ENCODE measurements around the gene MYBPC2. TPM values are rescaled to one million over a fixed set of nuclear protein-coding genes. Genes with fewer than 3 reads are reported as not detected.

The MYBPC2 gene
- total and polyA plus RNA-seq, 2 of the 4 experiments (the other 2 are of a cell fraction): not detected

GRCh38 chr19:50447053-50447452, 14.4 kb downstream of the MYBPC2 start:
- H3K79me1 ChIP-seq (ENCODE audit: low read depth in 1 of 2, low read length in 2 of 2): no peaks in the 10 kb centered on the region
- ChIA-PET POLR2A (ENCODE audit: unreplicated experiment) (no interaction called here), CTCF (no interaction called here)
- H3K18ac ChIP-seq (ENCODE audit: low read depth, low read length): no peak overlapping the region
- no peaks in the 10 kb centered on the region; the same call in 1 of the 2 replicates for H3K27me3 ChIP-seq (ENCODE audit: control insufficient read depth, insufficient read depth, low read length)
- no peaks in the 10 kb centered on the region for H3K9me3 ChIP-seq (ENCODE audit: control insufficient read depth, insufficient read depth, low read length)
- no peak overlapping the region for H2BK5ac ChIP-seq (ENCODE audit: low read depth, low read length, poor library complexity, severe bottlenecking)
- DNase-seq: no peak
- no peaks in the 10 kb centered on the region for H3K36me3 ChIP-seq (ENCODE audit: control insufficient read depth, insufficient read depth, low read length)
- H3K4me2 ChIP-seq (ENCODE audit: low read depth, low read length): no peak overlapping the region
- H4K5ac ChIP-seq (ENCODE audit: low read depth, low read length): no peak overlapping the region
- H4K20me1 ChIP-seq (ENCODE audit: insufficient read depth, low read length): no peaks in the 10 kb centered on the region
- H2BK15ac ChIP-seq (ENCODE audit: low read depth, low read length): no peak overlapping the region
- no peak overlapping the region for H2AFZ ChIP-seq (replicated peaks; ENCODE audit: low read length, poor library complexity)
- H3K9me1 ChIP-seq (ENCODE audit: insufficient read depth, low read length): no peaks in the 10 kb centered on the region
- H2AK9ac ChIP-seq (replicated peaks; ENCODE audit: low read depth, low read length, poor library complexity): no peak overlapping the region
- no peak overlapping the region for H2BK20ac ChIP-seq (ENCODE audit: low read depth, low read length)
- dilution Hi-C loops (cut with HindIII; ENCODE audit: low sequenced_read_pairs, unreplicated experiment): no loop called here
- no peak overlapping the region for H4K91ac ChIP-seq (ENCODE audit: insufficient read depth, low read depth, low read length)
- no peak overlapping the region for H2BK120ac ChIP-seq (ENCODE audit: low read depth, low read length)
- H3K4ac ChIP-seq (ENCODE audit: low read depth, low read length): no peak overlapping the region
- no TSS peak for BruUV-seq (replicated peaks)
- no peak overlapping the region for H4K8ac ChIP-seq (ENCODE audit: low read depth in 2 of 2, low read length in 2 of 2)
- no peak overlapping the region for H3K14ac ChIP-seq (replicated peaks; ENCODE audit: low read depth, low read length)
- WGBS, 2 experiments (ENCODE audit: extremely low coverage in 2 of 2, insufficient read length in 1 of 2): no CpG with 5 or more reads among the region's 5 CpGs
- no peak for ATAC-seq (ENCODE audit: low read depth)
- no peak for TF ChIP-seq RFX5 (IDR thresholded peaks at IDR 0.05; ENCODE audit: low read depth, low read length)
- no peak for TF ChIP-seq RAD21 (IDR thresholded peaks at IDR 0.05; ENCODE audit: low read length)
- no peak for TF ChIP-seq MAFK (IDR thresholded peaks at IDR 0.05; ENCODE audit: low read depth, low read length)
- TF ChIP-seq FOS (IDR thresholded peaks at IDR 0.05; ENCODE audit: low read depth, low read length): no peak
- no peak for TF ChIP-seq USF2 (IDR thresholded peaks at IDR 0.05; ENCODE audit: low read depth, low read length)
- TF ChIP-seq SMC3 (IDR thresholded peaks at IDR 0.05; ENCODE audit: low read depth, low read length): no peak
- no peak for TF ChIP-seq CTCF (conservative IDR thresholded peaks at IDR 0.05; ENCODE audit: low read depth, low read length)
- no peak for TF ChIP-seq MXI1 (IDR thresholded peaks at IDR 0.05; ENCODE audit: borderline replicate concordance, low read depth, low read length)
- TF ChIP-seq MAZ (IDR thresholded peaks at IDR 0.05; ENCODE audit: borderline replicate concordance, low read depth, low read length): no peak
- TF ChIP-seq BHLHE40 (IDR thresholded peaks at IDR 0.05; ENCODE audit: low read depth, low read length): no peak
- TF ChIP-seq CHD1 (IDR thresholded peaks at IDR 0.05; ENCODE audit: low read depth, low read length): no peak
- no peak for TF ChIP-seq POLR2A (IDR thresholded peaks at IDR 0.05; ENCODE audit: low read depth, low read length)
- no peak for TF ChIP-seq ELK1 (IDR thresholded peaks at IDR 0.05; ENCODE audit: borderline replicate concordance, low read depth, low read length)
- no peak for TF ChIP-seq NFE2L2 (IDR thresholded peaks at IDR 0.05; ENCODE audit: low read depth, low read length)
- TF ChIP-seq RCOR1 (IDR thresholded peaks at IDR 0.05; ENCODE audit: insufficient replicate concordance, low read length): no peak
- TF ChIP-seq CEBPB (IDR thresholded peaks at IDR 0.05; ENCODE audit: low read depth, low read length): no peak
- intact Hi-C loops (cut with micrococcal nuclease): no loop called here
- no peak overlapping the region for H2AK5ac ChIP-seq (ENCODE audit: low read depth, low read length)
- in situ Hi-C loops (cut with MboI; ENCODE audit: low sequenced_read_pairs): no loop called here
- H3K9ac ChIP-seq (ENCODE audit: low read depth, low read length): no peak overlapping the region
- no peak overlapping the region for H3K27ac ChIP-seq (ENCODE audit: insufficient read depth, low read length)
- H3K56ac ChIP-seq (ENCODE audit: extremely low read depth, insufficient read depth, low read length): no peak overlapping the region
- H3K4me1 ChIP-seq (ENCODE audit: control insufficient read depth, insufficient read depth, low read length): no peaks in the 10 kb centered on the region
- H3K4me3 ChIP-seq (ENCODE audit: insufficient read depth, low read depth, low read length): no peak overlapping the region
- no peak overlapping the region for H3K23ac ChIP-seq (ENCODE audit: low read depth, low read length)
